LNCAP (cell line): ENCODE measurements around the gene RPS19.

Experiments used
- CTCF ChIP-seq: fragments of 450-650 bp; IDR thresholded peaks from 2 replicates; pipeline ENCODE4 v1.5.1; 2017; ENCODE audit warnings: mild to moderate bottlenecking

RPS19 gene

DNA sequence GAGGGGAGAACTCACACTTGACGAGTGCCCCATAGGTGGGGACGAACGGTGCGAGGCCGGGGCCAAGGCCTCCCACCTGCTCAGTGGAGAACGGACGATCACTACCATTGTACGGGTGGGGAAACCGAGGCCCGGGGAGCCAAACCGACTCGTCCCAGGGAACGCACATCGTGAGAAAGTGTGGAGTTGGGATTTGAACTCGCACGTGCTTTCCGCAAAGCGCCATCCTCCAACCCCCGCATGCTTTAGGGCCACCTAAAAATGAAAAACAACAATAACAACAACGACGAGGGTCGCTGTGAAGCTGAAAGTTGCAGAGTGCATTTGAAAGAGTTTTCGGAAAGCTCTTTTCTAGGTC, 23.4 kb downstream of the RPS19 start:
- TF ChIP-seq CTCF = no peak

GRCh38 chr19:41883821-41884733, 24.0 kb downstream of the RPS19 start:
- no peak for TF ChIP-seq CTCF

- TF ChIP-seq CTCF = no peak
Observed at GRCh38 chr19:41886761-41887710, 27.0 kb downstream of the RPS19 start.

- TF ChIP-seq CTCF = no peak
Observed at GRCh38 chr19:41887711-41888382, 27.8 kb downstream of the RPS19 start.

DNA sequence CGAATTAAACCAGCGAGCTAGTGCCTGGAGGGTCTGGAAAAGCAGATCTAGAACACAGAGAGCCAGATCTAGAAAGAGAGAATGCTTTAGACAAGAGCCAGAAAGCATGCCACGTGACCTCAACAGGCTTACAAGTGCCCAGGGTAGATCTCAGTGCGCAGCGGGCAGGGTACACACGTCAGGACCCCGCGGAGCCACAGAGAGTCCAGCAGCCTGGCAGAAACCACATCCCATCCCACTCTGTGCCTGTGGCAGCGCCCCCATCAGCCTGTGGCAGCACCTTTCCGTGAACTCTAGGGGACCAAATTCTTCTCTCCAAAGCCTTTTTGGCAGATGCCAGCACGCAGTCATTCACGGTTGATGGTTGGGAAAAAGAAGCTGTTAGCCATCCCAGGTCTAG, 28.9 kb downstream of the RPS19 start:
- TF ChIP-seq CTCF = no peak

- TF ChIP-seq CTCF = no peak
Observed at GRCh38 chr19:41889896-41890295, 29.8 kb downstream of the RPS19 start.

DNA sequence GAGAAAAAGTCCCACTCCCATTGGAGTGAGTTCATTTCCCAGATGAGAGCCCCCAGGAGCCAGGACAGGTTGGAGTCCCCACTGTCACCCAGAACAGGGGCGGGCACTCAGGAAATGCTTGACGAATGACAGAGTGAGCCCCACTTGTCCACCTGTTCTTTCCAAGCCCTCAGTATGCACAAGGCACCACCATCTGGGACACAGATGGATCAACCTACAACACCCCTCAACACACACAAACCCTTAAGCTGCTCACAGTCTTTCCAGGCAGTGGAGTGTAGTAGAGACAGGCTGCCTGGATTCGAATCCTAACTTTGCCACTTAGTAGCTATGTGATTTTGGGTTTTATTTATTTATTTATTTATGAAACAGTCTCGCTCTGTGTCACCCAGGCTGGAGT, 30.9 kb downstream of the RPS19 start:
- TF ChIP-seq CTCF = no peak
